Effector memory CD8-positive, alpha-beta T cell (primary cell): Measurements from ENCODE around the gene HMG20A.

Experiments
- ATAC-seq: fragments of 150-1000 bp; cut with Tn5 transposase; replicated peaks from 2 replicates; pipeline ENCODE4 v1.10.0; 2021; ENCODE audit warnings: mild to moderate bottlenecking, moderate library complexity
- DNase-seq, 3 experiments: peaks; one replicate each; pipeline ENCODE4 v3.0.0; 2021
- H3K27ac Mint-ChIP-seq, 2 donors: one replicate each; pipeline ENCODE4 v1.8.0; 2022; ENCODE audit warnings: mild to moderate bottlenecking in 2 of 2, mixed read lengths in 2 of 2, moderate library complexity in 2 of 2
- H3K27me3 Mint-ChIP-seq, 2 donors: one replicate each; pipeline ENCODE4 v1.8.0; 2022; ENCODE audit warnings: mixed read lengths in 2 of 2
- H3K36me3 Mint-ChIP-seq: one replicate; pipeline ENCODE4 v1.8.0; 2022; ENCODE audit warnings: mild to moderate bottlenecking, moderate library complexity, mixed read lengths; ENCODE audit not compliant: insufficient read depth
- H3K4me1 Mint-ChIP-seq, 2 donors: one replicate each; pipeline ENCODE4 v1.8.0; 2022; ENCODE audit warnings: low read depth in 2 of 2, mixed read lengths in 2 of 2
- H3K4me3 Mint-ChIP-seq, 2 donors: one replicate each; pipeline ENCODE4 v1.8.0; 2022; ENCODE audit warnings: mild to moderate bottlenecking in 2 of 2, mixed read lengths in 2 of 2, moderate library complexity in 2 of 2
- H3K9me3 Mint-ChIP-seq, 2 donors: one replicate each; pipeline ENCODE4 v1.8.0; 2022; ENCODE audit warnings: mixed read lengths in 2 of 2

Gene HMG20A

GRCh38 chr15:77412972-77413698, 7.6 kb upstream of the HMG20A start:
- no peaks in the 10 kb centered on the region for H3K9me3 Mint-ChIP-seq
- H3K36me3 Mint-ChIP-seq, result no peaks in the 10 kb centered on the region
- no peak overlapping the region for H3K4me3 Mint-ChIP-seq
- H3K27me3 Mint-ChIP-seq, result no peaks in the 10 kb centered on the region
- peaks cover 8 to 9% of the 10 kb centered on the region in 2 donors for H3K4me1 Mint-ChIP-seq
- H3K27ac Mint-ChIP-seq, result no peak overlapping the region
- DNase-seq (no peak), ATAC-seq (no peak)

- Mint-ChIP-seq H3K36me3 (peaks cover 3% of the 10 kb centered on the region), H3K27ac (peak overlapping the region in 1 of 2 donors; percentile 5), H3K27me3 (no peaks in the 10 kb centered on the region), H3K4me3 (no peak overlapping the region), H3K9me3 (no peaks in the 10 kb centered on the region), H3K4me1 (peaks cover 10 to 15% of the 10 kb centered on the region in 2 donors)
- ATAC-seq, result no peak
- no peak for DNase-seq
These were observed 6.9 kb upstream of the HMG20A start for GRCh38 chr15:77413699-77414349.

GRCh38 chr15:77414789-77415442, 5.8 kb upstream of the HMG20A start:
- ATAC-seq (no peak), DNase-seq (no peak)
- Mint-ChIP-seq H3K4me3 (no peak overlapping the region), H3K27me3 (no peaks in the 10 kb centered on the region), H3K27ac (no peak overlapping the region), H3K9me3 (no peaks in the 10 kb centered on the region), H3K4me1 (peaks cover 9 to 15% of the 10 kb centered on the region in 2 donors), H3K36me3 (peaks cover 8% of the 10 kb centered on the region)

- H3K27ac Mint-ChIP-seq, result no peak overlapping the region
- ATAC-seq (no peak), DNase-seq (no peak)
- no peaks in the 10 kb centered on the region for H3K27me3 Mint-ChIP-seq
- peaks cover 9 to 11% of the 10 kb centered on the region in 2 donors for H3K4me1 Mint-ChIP-seq
- H3K9me3 Mint-ChIP-seq, result no peaks in the 10 kb centered on the region
- H3K4me3 Mint-ChIP-seq, result no peak overlapping the region
- peaks cover 14% of the 10 kb centered on the region for H3K36me3 Mint-ChIP-seq
These were observed 5.1 kb upstream of the HMG20A start for GRCh38 chr15:77415450-77416147.

GRCh38 chr15:77416148-77416455, 4.6 kb upstream of the HMG20A start:
- H3K27me3 Mint-ChIP-seq, result no peaks in the 10 kb centered on the region
- ATAC-seq (no peak), DNase-seq (no peak)
- no peaks in the 10 kb centered on the region for H3K9me3 Mint-ChIP-seq
- H3K4me1 Mint-ChIP-seq, result peaks cover 10 to 12% of the 10 kb centered on the region in 2 donors
- no peak overlapping the region for H3K4me3 Mint-ChIP-seq
- H3K36me3 Mint-ChIP-seq, result peaks cover 19% of the 10 kb centered on the region
- H3K27ac Mint-ChIP-seq, result no peak overlapping the region

GRCh38 chr15:77416954-77417353, 3.7 kb upstream of the HMG20A start:
- no peaks in the 10 kb centered on the region for H3K27me3 Mint-ChIP-seq
- ATAC-seq (no peak), DNase-seq (no peak)
- no peaks in the 10 kb centered on the region for H3K9me3 Mint-ChIP-seq
- peaks cover 10 to 16% of the 10 kb centered on the region in 2 donors for H3K4me1 Mint-ChIP-seq
- H3K36me3 Mint-ChIP-seq, result peaks cover 20% of the 10 kb centered on the region
- H3K4me3 Mint-ChIP-seq, result no peak overlapping the region
- H3K27ac Mint-ChIP-seq, result peak overlapping the region in 1 of 2 donors; percentile 13

- Mint-ChIP-seq H3K4me3 (no peak overlapping the region), H3K4me1 (peaks cover 10 to 16% of the 10 kb centered on the region in 2 donors), H3K27me3 (no peaks in the 10 kb centered on the region), H3K9me3 (no peaks in the 10 kb centered on the region), H3K27ac (no peak overlapping the region), H3K36me3 (peaks cover 20% of the 10 kb centered on the region)
- ATAC-seq, result no peak
- no peak for DNase-seq
These were observed 3.1 kb upstream of the HMG20A start for GRCh38 chr15:77417602-77418001.

GRCh38 chr15:77418391-77418965, 2.2 kb upstream of the HMG20A start:
- Mint-ChIP-seq H3K4me1 (peaks cover 10 to 16% of the 10 kb centered on the region in 2 donors), H3K27me3 (no peaks in the 10 kb centered on the region), H3K9me3 (no peaks in the 10 kb centered on the region), H3K36me3 (peaks cover 20% of the 10 kb centered on the region), H3K4me3 (peak overlapping the region; percentile 96 to 99), H3K27ac (peak overlapping the region; percentile 76 to 91)
- DNase-seq (no peak), ATAC-seq (no peak)

- Mint-ChIP-seq H3K27me3 (no peaks in the 10 kb centered on the region), H3K4me1 (peaks cover 15 to 22% of the 10 kb centered on the region in 2 donors), H3K36me3 (peaks cover 20% of the 10 kb centered on the region), H3K27ac (peak overlapping the region; percentile 97 to 98), H3K9me3 (no peaks in the 10 kb centered on the region), H3K4me3 (peak overlapping the region; percentile 96 to 99)
- ATAC-seq (no peak), DNase-seq (peak in 2 of 3 experiments; percentile 5 to 11)
These were observed 1.5 kb upstream of the HMG20A start for GRCh38 chr15:77418966-77419835.

GRCh38 chr15:77419836-77420609, 665 bp upstream of the HMG20A start, which contains the start of gene PEAK1:
PEAK1 (minus strand) TSS chr15:77420104; CDS start chr15:77181926, 238,178 bp downstream.
- ATAC-seq (peak; percentile 93), DNase-seq (peak; percentile 98 to 99 (median 99))
- Mint-ChIP-seq H3K36me3 (peaks cover 20% of the 10 kb centered on the region), H3K27ac (peak within 1 kb of the TSS; percentile 97 to 98), H3K9me3 (no peaks in the 10 kb centered on the region), H3K4me1 (peaks cover 21 to 28% of the 10 kb centered on the region in 2 donors), H3K27me3 (no peaks in the 10 kb centered on the region), H3K4me3 (peak within 1 kb of the TSS; percentile 96 to 99)

GRCh38 chr15:77421370-77421700, 647 bp downstream of the HMG20A start:
- ATAC-seq (no peak), DNase-seq (no peak)
- H3K27ac Mint-ChIP-seq, result peak overlapping the region; percentile 97 to 98
- peak overlapping the region; percentile 96 to 99 for H3K4me3 Mint-ChIP-seq
- peaks cover 20% of the 10 kb centered on the region for H3K36me3 Mint-ChIP-seq
- peaks cover 27 to 41% of the 10 kb centered on the region in 2 donors for H3K4me1 Mint-ChIP-seq
- no peaks in the 10 kb centered on the region for H3K27me3 Mint-ChIP-seq
- H3K9me3 Mint-ChIP-seq, result no peaks in the 10 kb centered on the region

- no peak overlapping the region for H3K27ac Mint-ChIP-seq
These were observed 4.4 kb downstream of the HMG20A start for GRCh38 chr15:77425104-77425503.

More at GRCh38 chr15:77425104-77425503, 4.4 kb downstream of the HMG20A start:
- Mint-ChIP-seq H3K4me3 (no peak overlapping the region), H3K27me3 (no peaks in the 10 kb centered on the region), H3K9me3 (no peaks in the 10 kb centered on the region), H3K36me3 (peaks cover 11% of the 10 kb centered on the region), H3K4me1 (peaks cover 25 to 55% of the 10 kb centered on the region in 2 donors)
- no peak for ATAC-seq
- DNase-seq, result no peak
